ENCODE results near the gene ZNHIT1. TPM values are rescaled to one million over a fixed set of nuclear protein-coding genes. Genes with fewer than 3 reads are reported as not detected.

ZNHIT1 gene
- total and polyA plus RNA-seq, 2 of the 8 experiments (the other 6 are each of a cell fraction or from before 2014, with no cell fraction given): 38.2 to 61.7 TPM

- H3K14ac ChIP-seq (ENCODE audit: insufficient read length): no peak overlapping the region
- H4K8ac ChIP-seq (ENCODE audit: extremely low read depth, insufficient read depth, low read length): no peak overlapping the region
- H3K18ac ChIP-seq (ENCODE audit: extremely low read depth, low read length): no peak overlapping the region
- no peak overlapping the region for H3K4me3 ChIP-seq (ENCODE audit: extremely low read depth in 1 of 4, insufficient read depth in 2 of 4, low read depth in 3 of 4, low read length in 4 of 4)
- no peak overlapping the region for H2BK5ac ChIP-seq (ENCODE audit: low read depth, low read length)
- H3K9ac ChIP-seq (replicated peaks in 1 of 4; ENCODE audit: extremely low read depth in 1 of 4, low read depth in 3 of 4, low read length in 3 of 4): no peak overlapping the region
- H2AFZ ChIP-seq (ENCODE audit: low read length): no peak overlapping the region
- POLR2A ChIA-PET (ENCODE audit: partially characterized antibody): interaction anchor here (0.9 to 1.3 kb wide), 3 partner anchors 27 to 98 kb away, joined by 3 to 4 read pairs (median 3); partner anchors contain the start of gene FIS1
- H3K79me1 ChIP-seq (ENCODE audit: low read depth, low read length): no peaks in the 10 kb centered on the region
- no peaks in the 10 kb centered on the region; the same call in 1 of the 2 replicates for H3K23me2 ChIP-seq (ENCODE audit: low read depth, low read length)
- no peak overlapping the region for H3K23ac ChIP-seq (ENCODE audit: insufficient read length)
- H3K27ac ChIP-seq (ENCODE audit: low read depth, low read length): no peak overlapping the region
- 98% methylated on average over 8 of the region's 17 CpGs; no CpG with 5 or more reads in 1 of the 2 experiments for WGBS, 2 experiments (ENCODE audit: extremely low coverage in 1 of 2, insufficient coverage in 1 of 2, insufficient read length in 1 of 2, insufficient replicate concordance in 2 of 2, low coverage in 1 of 2, low lambda C conversion rate in 2 of 2, missing lambda C conversion rate in 1 of 2)
- no peak for FAIRE-seq
- no peak overlapping the region for H2BK12ac ChIP-seq (ENCODE audit: low read depth, low read length)
- no peak overlapping the region for H3K56ac ChIP-seq (replicated peaks; ENCODE audit: insufficient read length, low read depth, low read length)
- no peak overlapping the region for H4K91ac ChIP-seq (replicated peaks; ENCODE audit: insufficient read length, low read length)
- H3K4me1 ChIP-seq (replicated peaks in 1 of 4; ENCODE audit: control insufficient read depth in 3 of 4, insufficient read depth in 4 of 4, low read length in 3 of 4): peaks cover 0 to 11% (median 7%) of the 10 kb centered on the region in 4 experiments; a peak in 6 of 7 replicates
- H3K36me3 ChIP-seq (ENCODE audit: control insufficient read depth in 2 of 4, insufficient read depth in 4 of 4, low read length in 3 of 4): no peaks in the 10 kb centered on the region
- CTCF ChIA-PET (ENCODE audit: partially characterized antibody): interaction anchor here (0.8 to 12.3 kb wide), 9 partner anchors 8 to 54 kb away, joined by 3 to 168 read pairs (median 5); partner anchors contain the start of genes PLOD3 and ZNHIT1
- DNase-seq (ENCODE audit: low read depth in 1 of 2, low spot score in 2 of 2): no peak
- H3K9me3 ChIP-seq (ENCODE audit: insufficient read depth in 2 of 2, low read depth in 1 of 2, low read length in 1 of 2): no peaks in the 10 kb centered on the region
- H3K4ac ChIP-seq (replicated peaks; ENCODE audit: insufficient read length, low read depth, low read length): no peak overlapping the region
- H2BK20ac ChIP-seq (ENCODE audit: low read length): no peak overlapping the region
- H2BK120ac ChIP-seq (replicated peaks; ENCODE audit: low read depth, low read length): no peak overlapping the region
- H4K5ac ChIP-seq (ENCODE audit: insufficient read length, low read depth, low read length): no peak overlapping the region
- no peaks in the 10 kb centered on the region for H4K20me1 ChIP-seq (replicated peaks in 1 of 2; ENCODE audit: control insufficient read depth in 1 of 2, insufficient read depth in 2 of 2, low read length in 2 of 2)
- H2BK15ac ChIP-seq (ENCODE audit: low read length): 0 out of 2 replicates have a peak overlapping the region, but pooled peaks have one; percentile 29
- no peak overlapping the region for H2AK5ac ChIP-seq (ENCODE audit: low read depth, low read length)
- no peaks in the 10 kb centered on the region for H3K79me2 ChIP-seq (ENCODE audit: control insufficient read depth in 1 of 2, insufficient read depth in 2 of 2, low read length in 2 of 2)
- no peak overlapping the region for H3K4me2 ChIP-seq (ENCODE audit: insufficient read depth in 1 of 2, low read depth in 2 of 2, low read length in 2 of 2)
- H3K27me3 ChIP-seq (replicated peaks in 1 of 4; ENCODE audit: control insufficient read depth in 3 of 4, extremely low read depth in 1 of 4, insufficient read depth in 3 of 4, low read length in 3 of 4): peaks cover 0 to 2% (median 0%) of the 10 kb centered on the region in 4 experiments; a peak in 1 of 7 replicates
- TF ChIP-seq POLR2AphosphoS5 (IDR thresholded peaks at IDR 0.05; ENCODE audit: low read depth, low read length) (no peak), BACH1 (IDR thresholded peaks at IDR 0.05; ENCODE audit: low read length) (no peak), KDM1A (IDR thresholded peaks at IDR 0.05; ENCODE audit: borderline replicate concordance, low read length) (no peak), CBX8 (IDR thresholded peaks at IDR 0.05; ENCODE audit: borderline replicate concordance, low read depth, low read length) (no peak), YY1 (IDR thresholded peaks at IDR 0.05; ENCODE audit: low read depth, low read length) (no peak), RXRA (IDR thresholded peaks at IDR 0.05; ENCODE audit: insufficient read depth, low read depth, low read length) (no peak), NRF1 (IDR thresholded peaks at IDR 0.05; ENCODE audit: low read depth, low read length) (no peak), HDAC2 (IDR thresholded peaks at IDR 0.05; ENCODE audit: borderline replicate concordance in 1 of 2, low read depth in 2 of 2, low read length in 2 of 2) (no peak), EGR1 (IDR thresholded peaks at IDR 0.05; ENCODE audit: borderline replicate concordance, low read depth, low read length) (no peak), ATF3 (IDR thresholded peaks at IDR 0.05; ENCODE audit: insufficient read depth, low read depth, low read length) (no peak), TCF12 (IDR thresholded peaks at IDR 0.05; ENCODE audit: low read depth, low read length) (no peak), TEAD4 (IDR thresholded peaks at IDR 0.05; ENCODE audit: low read depth, low read length) (no peak), BRCA1 (IDR thresholded peaks at IDR 0.05; ENCODE audit: low read depth, low read length) (no peak), POLR2A (IDR thresholded peaks at IDR 0.05; ENCODE audit: control extremely low read depth in 1 of 2, low read depth in 2 of 2, low read length in 2 of 2) (no peak), SIRT6 (IDR thresholded peaks at IDR 0.05; ENCODE audit: low read length) (no peak)
Measured at GRCh38 chr7:101195884-101196283, 22.1 kb upstream of the ZNHIT1 start.
